Right renal pelvis (tissue), 4 donors: ENCODE data around the gene OR2V2. TPM values are rescaled to one million over a fixed set of nuclear protein-coding genes. Genes with fewer than 3 reads are reported as not detected.
"Not testable (repeated sequence)": the region's sequence is repeated elsewhere in the genome, so short reads cannot be mapped to it uniquely, and the experiment has no call there.

Source experiments
- DNase-seq, 4 donors: peaks; one replicate each; pipeline ENCODE4 v3.0.0-alpha.2; 2013; ENCODE audit warnings: low read depth in 4 of 4, low spot score in 3 of 4, missing footprints in 1 of 4
- polyA plus RNA-seq, 4 donors: library from polyadenylated mRNA; unstranded; fragments of 120-200 nt; gene quantifications; one replicate each; pipeline ENCODE4 v1.2.1, GENCODE V29; 2013; ENCODE audit not compliant: insufficient read length in 4 of 4

The OR2V2 gene
- polyA plus RNA-seq, 4 donors: 0.01 TPM; not detected in 3

GRCh38 chr5:181114844-181115778, 32.3 kb upstream of the OR2V2 start:
- DNase-seq: peak in 3 of 4 donors; percentile 19 to 43 (median 38)

- no peak for DNase-seq
Measured at GRCh38 chr5:181118369-181118768, 29.0 kb upstream of the OR2V2 start.

DNA sequence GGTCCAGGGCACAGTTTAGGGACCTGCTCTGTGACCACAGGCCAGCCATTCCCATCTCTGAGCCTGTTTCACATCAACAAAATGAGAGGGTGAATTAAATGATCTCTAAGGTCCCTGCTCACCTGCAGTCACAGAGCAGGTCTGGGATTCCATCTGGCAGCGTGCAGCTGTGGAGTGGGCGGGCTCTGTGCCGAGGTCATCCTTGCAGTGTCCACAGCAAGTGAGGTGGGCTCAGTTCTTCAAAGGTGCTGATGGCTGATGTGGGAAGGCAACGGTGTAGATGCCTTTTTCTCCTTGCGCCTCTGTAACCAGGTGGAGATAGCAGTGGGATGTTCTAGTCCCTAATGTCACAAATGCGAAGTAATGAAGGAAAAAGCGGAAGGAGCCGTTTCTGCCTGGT, 28.3 kb upstream of the OR2V2 start:
- no peak for DNase-seq

DNA sequence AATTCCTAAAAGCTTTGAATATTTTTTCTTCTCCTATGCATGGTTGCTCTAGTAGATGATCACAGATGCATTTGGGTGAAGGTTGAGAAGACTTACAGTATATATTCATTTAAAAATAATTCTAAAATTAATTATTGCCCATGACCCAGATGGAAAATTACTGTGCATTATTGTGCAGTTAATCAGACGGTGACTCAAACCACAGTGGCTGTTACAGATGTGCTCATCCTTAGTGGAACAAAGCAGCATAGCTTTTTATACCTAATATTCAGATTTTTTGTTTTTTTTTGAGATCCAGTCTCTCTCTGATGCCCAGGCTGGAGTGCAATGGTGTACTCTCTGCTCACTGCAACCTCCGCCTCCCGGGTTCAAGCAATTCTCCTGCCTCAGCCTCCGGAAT, 27.1 kb upstream of the OR2V2 start:
- DNase-seq: no peak

DNA sequence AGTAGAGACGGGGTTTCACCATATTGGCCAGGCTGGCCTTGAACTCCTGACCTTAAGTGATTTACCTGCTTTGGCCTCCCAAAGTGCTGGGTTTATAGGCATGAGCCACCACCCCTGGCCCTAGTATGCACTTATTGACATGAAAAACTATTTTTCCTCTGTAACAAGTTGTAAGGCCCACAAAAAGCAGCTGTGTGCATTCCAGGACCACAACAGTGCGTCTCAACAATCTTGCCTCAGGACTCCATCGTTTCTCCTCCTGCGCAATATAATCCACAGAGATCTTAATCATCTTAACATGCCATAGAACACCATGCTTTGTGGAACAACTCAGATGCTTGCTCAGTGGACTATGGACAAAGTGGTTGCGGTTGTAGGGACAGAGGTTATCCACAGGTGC, 26.6 kb upstream of the OR2V2 start:
- DNase-seq: no peak

DNA sequence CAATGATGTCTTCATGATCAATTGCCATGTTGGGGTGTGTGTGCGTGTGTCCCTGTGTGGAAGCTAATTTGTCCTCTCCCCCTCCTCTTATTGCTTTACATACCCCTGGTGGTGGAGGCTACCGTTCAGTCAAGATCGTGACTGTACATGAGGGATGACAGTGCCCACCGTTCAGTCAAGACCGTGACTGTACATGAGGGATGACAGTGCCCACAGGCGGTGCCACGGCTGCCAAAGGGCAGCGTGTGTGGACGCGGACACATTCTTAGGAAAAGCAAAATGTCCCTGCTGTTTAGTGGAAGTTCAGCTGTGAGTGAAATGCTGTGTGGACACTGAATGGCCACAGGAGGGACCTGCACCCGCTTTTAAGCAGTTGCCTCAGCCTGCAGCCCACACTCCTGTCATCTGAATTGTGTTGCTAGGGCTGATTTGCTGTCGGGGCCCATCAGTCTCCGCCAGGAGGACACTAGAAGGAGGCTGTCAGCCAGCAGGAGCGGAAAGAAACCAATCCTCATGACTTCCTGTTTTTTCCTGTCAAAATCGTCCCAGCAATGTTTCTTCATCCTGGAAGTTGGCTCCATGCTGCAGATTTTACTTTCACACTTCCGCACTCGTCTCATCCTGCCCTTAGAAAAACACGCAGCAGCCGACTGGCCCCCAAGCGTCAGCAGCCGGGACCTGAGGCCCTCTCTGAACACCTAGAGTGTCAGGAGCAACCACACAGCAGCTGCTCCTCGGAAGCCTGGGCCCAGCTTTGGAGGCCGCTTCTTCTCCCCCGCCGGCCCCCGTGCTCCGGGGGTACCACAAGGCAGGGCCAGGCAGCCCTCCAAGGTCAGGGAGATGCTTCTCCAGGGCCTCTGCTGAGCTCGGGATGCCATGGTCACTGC, 25.5 kb upstream of the OR2V2 start:
- DNase-seq: no peak

DNA sequence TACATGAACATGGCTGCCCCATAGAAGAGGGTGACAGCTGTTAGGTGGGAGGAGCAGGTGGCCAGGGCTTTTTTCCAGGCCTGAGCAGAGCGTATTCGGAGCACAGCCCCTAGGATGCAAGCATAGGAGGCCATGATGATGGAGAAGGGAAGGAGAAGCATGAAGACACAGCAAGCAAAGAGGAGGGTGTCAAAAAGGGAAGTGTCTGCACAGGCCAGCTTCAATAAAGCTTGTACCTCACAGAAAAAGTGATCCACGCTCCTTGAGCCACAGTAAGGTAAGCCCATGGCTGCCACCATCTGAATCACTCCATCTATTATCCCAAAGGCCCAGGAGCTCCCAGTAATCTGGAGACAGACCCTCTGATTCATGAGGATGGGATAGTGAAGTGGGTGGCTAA, 22.9 kb upstream of the OR2V2 start:
- DNase-seq: no peak

- no peak for DNase-seq
Measured at GRCh38 chr5:181126841-181127240, 20.5 kb upstream of the OR2V2 start.

- no peak for DNase-seq
Measured at GRCh38 chr5:181127456-181127855, 19.9 kb upstream of the OR2V2 start.

DNA sequence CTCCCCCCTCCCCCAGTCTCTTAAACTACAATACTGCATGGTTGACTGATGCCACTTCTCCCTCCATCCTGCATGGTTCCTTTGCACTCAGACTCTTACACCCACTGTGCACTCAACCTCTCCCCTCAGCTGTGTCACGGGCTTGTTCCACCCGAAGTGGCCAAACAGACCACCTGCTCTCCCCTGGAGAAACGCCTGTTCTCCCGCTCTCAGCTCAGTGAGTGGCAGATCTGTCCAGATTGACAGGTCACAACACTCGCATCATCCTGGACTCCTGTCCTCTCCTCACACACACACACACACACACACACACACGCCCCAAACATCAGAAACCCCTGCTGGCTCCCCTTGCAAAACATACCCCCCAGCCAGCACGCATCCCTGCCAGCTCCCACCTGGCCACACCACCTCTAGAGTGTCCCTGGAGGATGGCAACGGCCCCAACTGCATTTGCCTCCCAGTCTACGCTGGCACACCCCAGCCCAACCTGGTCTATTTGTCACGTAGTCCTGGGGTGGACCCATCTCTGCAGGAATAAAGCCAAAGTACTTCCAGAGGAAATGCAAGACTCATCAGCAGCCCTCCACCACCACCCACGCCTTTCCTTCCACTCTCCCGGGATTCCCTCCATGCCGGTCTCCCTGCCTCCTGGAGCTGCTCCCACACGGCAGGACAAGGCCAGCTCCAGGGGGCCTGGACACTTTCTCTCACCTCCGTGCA, 19.3 kb upstream of the OR2V2 start:
- no peak for DNase-seq

- no peak for DNase-seq
Measured at GRCh38 chr5:181129601-181130000, 17.8 kb upstream of the OR2V2 start.

DNA sequence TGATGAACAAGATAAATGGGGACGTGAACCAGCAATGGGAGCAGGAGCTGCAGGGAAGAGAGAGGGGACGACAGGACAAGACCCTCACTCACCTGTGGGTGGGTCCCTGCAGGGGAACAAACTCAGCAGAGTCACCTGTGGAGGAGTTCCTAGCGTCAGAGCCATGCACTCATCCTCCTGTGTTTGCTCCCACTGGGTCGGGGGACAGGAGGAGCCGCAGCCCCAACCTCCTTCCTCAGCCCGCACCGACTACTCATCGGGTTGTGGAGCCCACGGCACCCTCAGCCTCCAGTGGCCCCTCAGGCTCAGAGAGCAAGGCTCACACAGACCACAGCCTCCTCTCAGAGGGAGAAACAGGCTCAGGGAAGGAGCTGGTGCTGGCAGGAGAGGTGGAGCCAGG, 17.3 kb upstream of the OR2V2 start:
- DNase-seq: not testable (repeated sequence)

- no peak for DNase-seq
Measured at GRCh38 chr5:181130832-181131496, 16.4 kb upstream of the OR2V2 start, which contains the start of gene OR2V1. Gene OR2V1, minus strand, starts transcription at chr5:181131169. Its CDS starts 5,865 bp downstream, at chr5:181125304.

GRCh38 chr5:181131514-181131913, 15.9 kb upstream of the OR2V2 start:
- no peak for DNase-seq

DNA sequence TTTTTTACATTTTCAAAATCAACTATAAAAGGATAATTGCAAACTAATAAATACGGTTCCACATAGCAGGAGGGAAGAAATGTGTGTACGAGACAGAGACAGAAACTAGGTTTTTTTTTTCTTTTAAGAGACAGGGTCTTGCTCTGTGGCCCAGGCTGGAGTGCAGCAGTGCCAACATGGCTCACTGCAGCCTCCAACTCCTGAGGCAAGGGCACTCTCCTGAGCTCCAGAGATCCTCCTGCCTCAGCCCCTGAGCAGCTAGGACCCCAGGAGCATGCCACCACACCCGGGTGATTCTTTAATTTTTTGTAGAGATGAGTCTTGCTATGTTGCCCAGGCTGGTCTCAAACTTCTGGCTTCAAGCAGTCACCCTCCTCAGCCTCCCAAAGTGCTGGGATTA, 14.3 kb upstream of the OR2V2 start:
- DNase-seq: no peak

DNA sequence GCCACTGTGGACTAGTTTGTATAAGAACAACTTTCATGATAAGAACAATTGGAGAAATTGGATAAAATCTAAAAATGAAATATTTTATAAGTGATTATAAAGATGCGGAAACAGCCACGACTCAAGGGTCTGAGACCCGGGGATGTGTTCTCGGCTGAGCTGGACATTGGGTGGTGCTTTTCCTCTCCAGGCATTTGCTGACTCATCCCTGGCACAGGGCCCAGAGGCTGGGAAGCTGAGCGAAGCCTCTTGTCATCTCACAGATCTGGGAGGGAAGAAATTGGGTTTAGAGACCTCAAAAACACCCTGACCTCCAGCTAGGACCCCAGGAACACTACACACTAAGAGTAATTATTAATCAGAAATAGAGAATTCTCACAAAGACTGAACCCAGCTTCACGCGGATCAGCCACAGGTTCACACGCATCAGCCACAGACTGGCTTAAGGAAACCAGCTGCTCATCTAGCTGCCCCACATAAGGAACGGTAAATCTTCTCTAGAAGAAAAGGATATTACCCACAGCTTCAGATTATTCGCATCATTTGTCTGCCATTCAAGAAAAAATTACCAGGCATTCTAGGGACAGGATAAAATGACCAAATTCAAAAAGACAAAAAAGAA, 13.7 kb upstream of the OR2V2 start:
- DNase-seq: no peak

DNA sequence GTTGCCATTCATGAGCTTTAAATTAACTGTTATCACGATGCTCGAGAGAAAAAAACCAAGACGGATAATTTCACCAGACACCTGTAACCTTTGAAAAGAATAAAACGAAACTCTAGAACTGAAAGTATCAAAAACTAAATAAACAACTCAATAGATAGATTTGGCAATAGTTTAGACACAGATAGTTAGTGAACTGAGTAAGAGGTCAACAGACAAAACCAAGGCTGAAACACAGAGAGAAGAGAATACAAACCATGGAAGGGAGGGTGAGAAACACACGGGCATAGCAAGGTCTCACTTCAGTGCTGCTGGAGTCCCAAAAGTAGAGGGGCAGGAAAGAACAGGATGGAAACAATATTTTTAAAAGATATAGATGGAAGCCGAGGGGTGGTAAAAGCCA, 13.1 kb upstream of the OR2V2 start:
- DNase-seq: no peak

DNA sequence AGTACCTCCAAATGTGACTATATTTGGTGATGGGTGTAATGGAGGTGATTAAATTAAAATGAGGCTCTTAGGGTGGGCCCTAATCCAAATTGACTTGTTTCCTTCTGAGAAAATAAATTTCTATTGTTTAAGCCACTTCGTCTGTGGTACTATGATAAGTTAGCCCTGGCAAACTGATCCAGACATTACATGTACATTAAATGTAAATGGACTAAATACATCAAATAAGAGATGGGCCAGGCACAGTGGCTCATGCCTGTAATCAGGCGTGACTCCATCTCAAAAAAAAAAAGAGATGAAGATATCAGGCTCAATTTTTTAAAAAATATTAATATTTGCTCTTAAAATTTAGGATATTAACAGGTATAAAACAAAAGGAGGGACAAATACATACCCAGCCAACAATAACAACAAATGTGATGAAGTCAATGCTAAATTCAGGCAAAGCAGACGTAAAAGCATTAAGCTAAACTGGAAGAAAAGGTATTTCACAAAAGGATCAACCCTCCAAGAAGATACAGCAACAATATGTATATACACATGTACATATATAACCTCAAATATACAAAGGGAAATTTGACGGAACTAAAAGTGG, 10.9 kb upstream of the OR2V2 start:
- no peak for DNase-seq

DNA sequence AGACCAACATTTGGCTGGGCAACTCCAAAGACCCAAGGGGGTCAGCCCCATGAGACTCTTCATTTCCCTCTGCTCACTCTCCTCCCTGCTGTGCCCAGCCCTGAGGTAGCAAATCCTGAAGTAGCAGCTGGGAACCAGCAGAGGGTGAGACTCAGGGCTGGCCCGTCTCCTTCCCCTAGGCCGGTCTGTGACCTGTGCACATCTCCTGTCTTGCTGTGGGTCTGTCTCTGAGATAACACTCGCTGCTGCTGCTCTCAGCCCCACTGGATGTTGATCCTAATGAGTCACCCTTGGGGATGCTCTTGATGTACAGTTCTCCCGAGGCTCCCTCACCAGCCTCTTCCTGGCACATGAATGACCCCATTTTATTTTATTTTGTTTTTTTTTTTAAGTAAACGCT, 9.1 kb upstream of the OR2V2 start:
- no peak for DNase-seq
